Epithelial cell of esophagus (primary cell): ENCODE measurements around the gene ANKS1B.
"Not testable (repeated sequence)": the region's sequence is repeated elsewhere in the genome, so short reads cannot be mapped to it uniquely, and the experiment has no call there.

ENCODE experiments used
- DNase-seq: peaks from one replicate; pipeline ENCODE4 v3.0.0; 2010; ENCODE audit warnings: low read depth
- H3K4me3 ChIP-seq: 2 replicates; pipeline ENCODE4 v1.5.1; 2011; ENCODE audit warnings: mild to moderate bottlenecking, low read length, control low read depth
- TF ChIP-seq, protein P1 (sequence below): IDR thresholded peaks from 2 replicates; pipeline ENCODE4 v1.5.1; 2011; ENCODE audit warnings: low read depth, mild to moderate bottlenecking, low read length, control low read depth, inconsistent platforms; ENCODE audit not compliant: insufficient read depth; ENCODE audit errors: missing control alignments

Gene ANKS1B

DNA sequence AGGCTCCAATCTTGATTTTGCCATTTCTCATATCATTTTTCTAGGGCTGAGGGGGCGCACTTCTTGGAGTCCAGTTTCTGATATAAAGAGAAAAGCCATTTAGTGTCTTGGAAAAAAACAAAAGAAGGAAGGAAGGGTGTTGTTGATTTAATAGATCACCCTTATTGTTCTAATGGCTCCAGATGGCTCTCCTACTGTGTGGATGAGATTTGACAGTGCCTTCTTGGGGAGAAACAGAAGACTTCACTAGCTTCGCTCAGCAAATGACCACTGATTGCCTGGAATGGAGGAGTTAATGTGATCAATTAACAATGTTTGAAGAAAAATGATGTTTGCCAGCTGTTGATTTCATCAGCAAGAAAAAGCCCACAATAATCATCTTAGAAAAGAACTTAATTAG, 1123.5 kb downstream of the ANKS1B start:
- DNase-seq, result no peak
- TF ChIP-seq, protein P1, sequence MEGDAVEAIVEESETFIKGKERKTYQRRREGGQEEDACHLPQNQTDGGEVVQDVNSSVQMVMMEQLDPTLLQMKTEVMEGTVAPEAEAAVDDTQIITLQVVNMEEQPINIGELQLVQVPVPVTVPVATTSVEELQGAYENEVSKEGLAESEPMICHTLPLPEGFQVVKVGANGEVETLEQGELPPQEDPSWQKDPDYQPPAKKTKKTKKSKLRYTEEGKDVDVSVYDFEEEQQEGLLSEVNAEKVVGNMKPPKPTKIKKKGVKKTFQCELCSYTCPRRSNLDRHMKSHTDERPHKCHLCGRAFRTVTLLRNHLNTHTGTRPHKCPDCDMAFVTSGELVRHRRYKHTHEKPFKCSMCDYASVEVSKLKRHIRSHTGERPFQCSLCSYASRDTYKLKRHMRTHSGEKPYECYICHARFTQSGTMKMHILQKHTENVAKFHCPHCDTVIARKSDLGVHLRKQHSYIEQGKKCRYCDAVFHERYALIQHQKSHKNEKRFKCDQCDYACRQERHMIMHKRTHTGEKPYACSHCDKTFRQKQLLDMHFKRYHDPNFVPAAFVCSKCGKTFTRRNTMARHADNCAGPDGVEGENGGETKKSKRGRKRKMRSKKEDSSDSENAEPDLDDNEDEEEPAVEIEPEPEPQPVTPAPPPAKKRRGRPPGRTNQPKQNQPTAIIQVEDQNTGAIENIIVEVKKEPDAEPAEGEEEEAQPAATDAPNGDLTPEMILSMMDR, result no peak
- H3K4me3 ChIP-seq, result no peak overlapping the region

DNA sequence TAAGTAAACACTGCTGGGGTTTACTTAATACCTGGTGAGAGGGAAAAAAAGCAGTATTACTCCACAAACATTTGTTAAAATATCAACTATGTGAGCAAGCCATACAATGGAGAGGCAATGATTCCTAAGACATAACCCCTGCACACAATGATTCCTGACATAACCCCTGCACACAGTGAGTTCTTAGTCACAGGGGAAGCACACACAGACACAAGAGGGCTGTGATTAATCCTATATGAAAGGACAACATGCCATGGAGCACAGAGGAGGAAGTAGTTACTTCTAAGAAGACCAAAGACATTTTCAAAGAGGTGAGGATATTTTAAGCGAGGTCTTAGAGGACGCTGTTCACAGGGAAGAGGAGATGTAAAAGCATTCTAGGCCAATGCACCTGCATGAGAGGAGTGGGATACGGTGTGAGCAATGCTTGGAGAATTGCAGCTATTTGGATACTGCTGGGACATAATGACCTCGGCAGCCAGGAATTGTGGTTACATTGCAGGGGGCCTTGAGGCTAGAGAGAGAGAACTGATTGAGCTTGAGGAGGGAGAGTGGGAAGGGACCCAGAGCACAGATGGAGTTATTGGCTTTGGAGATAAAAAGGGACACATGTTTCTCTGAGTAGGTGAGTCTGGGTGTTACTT, 1127.7 kb downstream of the ANKS1B start:
- TF ChIP-seq, protein P1, result no peak
- H3K4me3 ChIP-seq, result no peak overlapping the region
- DNase-seq, result no peak

DNA sequence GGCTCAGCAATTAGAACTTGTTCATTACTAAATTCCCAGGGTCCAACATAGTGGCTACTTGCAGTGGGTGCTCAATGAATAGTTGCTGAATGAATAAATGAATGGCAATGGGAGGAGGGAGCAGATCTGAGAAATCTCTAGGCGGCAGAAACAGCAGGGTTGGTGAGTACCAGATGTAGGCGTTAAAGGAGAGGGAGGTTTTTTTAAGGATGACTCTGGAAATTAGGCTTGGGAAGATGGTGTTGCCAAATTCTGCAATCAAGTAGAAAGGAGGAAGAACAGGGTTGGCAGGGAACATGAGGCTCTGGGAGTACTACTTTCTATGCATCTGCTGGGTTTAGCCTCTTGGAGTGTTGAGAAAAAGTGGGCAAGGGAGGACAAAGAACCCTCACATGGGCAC, 1132.6 kb downstream of the ANKS1B start:
- no peak for DNase-seq
- no peak overlapping the region for H3K4me3 ChIP-seq
- TF ChIP-seq, protein P1, result no peak

DNA sequence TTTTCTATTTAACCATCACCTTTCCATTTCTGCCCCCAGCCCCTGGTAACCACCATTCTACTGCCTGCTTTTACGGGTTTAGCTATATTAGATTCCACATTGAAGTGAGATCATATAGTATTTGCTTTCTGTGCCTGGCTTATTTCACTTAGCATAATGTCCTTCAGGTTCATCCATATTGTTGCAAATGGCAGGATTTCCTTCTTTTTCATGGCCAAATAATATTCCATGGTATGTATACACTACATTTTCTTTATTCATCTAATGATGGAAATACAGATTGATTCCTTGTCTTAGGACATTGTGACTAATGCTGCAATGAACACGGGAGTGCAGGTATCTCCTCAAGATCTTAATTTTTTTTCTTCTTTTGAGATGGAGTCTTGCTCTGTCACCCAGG, 1137.5 kb downstream of the ANKS1B start:
- no peak for DNase-seq
- TF ChIP-seq, protein P1, result no peak

DNA sequence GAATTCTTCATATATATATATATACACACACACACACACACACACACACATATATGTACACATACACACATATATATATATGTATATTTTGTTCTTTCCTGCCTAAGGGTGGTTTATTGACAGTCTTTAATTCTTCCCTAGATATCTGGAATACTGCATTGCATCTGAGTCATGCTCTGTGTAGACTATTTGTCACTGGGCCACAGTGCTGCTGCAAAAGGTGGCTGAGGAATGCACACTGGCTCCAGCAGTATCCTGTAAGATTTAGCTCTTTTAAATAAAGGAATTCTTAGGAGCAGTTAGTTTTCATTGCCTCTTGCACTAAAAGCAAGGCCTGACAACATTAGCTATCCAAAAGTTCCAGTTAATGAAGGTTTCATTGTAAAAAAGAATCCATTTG, 1138.8 kb downstream of the ANKS1B start:
- DNase-seq, result peak; percentile 4
- TF ChIP-seq, protein P1, result no peak
- H3K4me3 ChIP-seq, result no peak overlapping the region

More for the DNA sequence above, 1137.5 kb downstream of the ANKS1B start:
- no peak overlapping the region for H3K4me3 ChIP-seq

DNA sequence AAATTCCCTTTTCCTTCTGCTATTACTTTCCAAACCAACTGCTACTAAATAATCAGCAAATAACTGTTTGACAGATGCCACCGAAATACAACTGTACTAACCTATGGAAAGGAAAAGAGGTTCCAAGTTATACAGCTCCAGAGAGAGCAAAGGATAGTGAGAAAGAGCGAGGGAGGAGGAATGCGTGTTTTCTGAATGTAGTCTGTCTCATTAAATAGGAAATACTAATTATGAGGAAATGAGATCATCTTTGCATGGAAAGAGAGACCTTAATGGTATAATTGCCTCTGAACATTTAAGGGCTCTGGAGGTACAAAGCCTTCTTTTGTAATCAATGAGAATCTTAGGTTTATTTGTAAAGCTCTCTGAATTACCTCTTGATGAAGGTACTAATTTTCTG, 1144.4 kb downstream of the ANKS1B start:
- no peak overlapping the region for H3K4me3 ChIP-seq
- no peak for DNase-seq
- TF ChIP-seq, protein P1, result no peak

DNA sequence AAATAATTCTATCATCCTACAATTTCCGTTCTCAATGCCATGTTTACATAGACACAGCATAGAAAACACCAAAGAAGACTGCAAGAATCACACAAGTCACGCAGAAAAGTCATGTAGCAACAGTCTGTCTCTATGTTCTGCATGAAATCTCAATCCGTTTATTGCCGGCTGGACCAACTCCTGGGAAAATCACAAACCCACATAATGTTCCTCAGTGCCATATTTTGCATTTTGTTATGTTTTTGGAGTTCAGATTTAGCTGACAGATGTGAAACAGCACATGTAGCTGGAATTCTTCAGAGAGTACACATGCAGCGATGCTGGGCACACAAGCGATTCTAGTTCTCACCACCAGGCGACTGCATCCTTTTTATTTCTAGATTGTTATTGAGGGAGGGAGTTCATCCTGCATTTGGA, 1146.5 kb downstream of the ANKS1B start:
- TF ChIP-seq, protein P1, result peak; percentile 42
- peak; percentile 26 for DNase-seq
- no peak overlapping the region for H3K4me3 ChIP-seq

DNA sequence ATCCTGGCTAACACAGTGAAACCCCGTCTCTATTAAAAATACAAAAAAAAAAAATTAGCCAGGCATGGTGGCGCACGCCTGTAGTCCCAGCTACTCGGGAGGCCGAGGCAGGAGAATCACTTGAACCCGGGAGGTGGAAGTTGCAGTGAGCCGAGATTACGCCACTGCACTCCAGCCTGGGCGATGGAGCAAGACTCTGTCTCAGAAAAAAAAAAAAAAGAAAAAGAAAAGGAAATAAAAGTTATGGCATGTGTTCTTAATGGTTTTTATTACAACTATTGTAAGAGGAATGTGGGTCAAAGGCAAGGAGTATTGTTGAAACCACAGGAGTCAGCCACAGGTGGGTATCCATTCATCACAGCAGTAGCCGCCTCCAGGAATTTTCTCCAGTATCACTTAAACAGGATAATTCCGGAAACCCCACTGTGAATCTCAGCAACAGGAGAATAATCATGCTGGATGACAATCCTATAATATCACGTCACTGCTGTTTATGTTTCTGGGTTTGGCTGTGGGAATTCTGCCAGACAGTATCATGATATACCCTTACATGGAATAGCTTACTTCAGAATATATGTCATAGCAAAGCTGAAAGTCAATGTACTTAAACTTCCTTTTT, 1147.5 kb downstream of the ANKS1B start:
- DNase-seq, result peak; percentile 84
- H3K4me3 ChIP-seq, result not testable (repeated sequence)
